ENCODE measurements around the gene RCL1. TPM values are rescaled to one million over a fixed set of nuclear protein-coding genes. Genes with fewer than 3 reads are reported as not detected.
"Not testable (repeated sequence)": the region's sequence is repeated elsewhere in the genome, so short reads cannot be mapped to it uniquely, and the experiment has no call there.

The RCL1 gene
- total RNA-seq, 1 experiment from 2014 or later, result 31.2 TPM

DNA sequence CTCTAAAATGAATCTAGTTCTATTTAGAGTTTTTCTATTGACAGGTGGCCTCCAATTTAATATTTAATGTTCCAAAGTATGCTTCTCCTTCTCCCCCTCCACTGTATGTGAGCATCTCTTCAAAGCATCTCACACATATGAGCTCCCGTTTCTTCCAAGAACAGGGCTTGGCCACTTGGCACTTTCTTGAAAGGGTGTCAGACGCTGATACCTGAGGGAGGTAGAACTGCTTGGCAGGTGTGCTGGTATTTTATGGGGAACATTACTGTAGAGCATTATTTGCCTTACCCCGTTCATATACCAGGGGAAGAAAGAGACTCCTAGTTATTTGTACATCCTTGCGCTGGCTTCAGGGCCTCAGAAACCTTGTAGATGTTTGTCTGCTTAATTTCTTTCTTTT lies 1.9 kb downstream of the RCL1 start:
- H3K27ac ChIP-seq (ENCODE audit: low read depth, low read length, poor library complexity, severe bottlenecking), result no peak overlapping the region
- H3K36me3 ChIP-seq (ENCODE audit: insufficient read depth, low read length, poor library complexity, severe bottlenecking), result no peaks in the 10 kb centered on the region
- ChIA-PET CTCF (no interaction called here), POLR2A (ENCODE audit: low non-redundant PET) (no interaction called here)
- no peaks in the 10 kb centered on the region for H3K9me3 ChIP-seq (ENCODE audit: low read depth, low read length, poor library complexity, severe bottlenecking)
- no peak overlapping the region for H3K4me3 ChIP-seq (ENCODE audit: low read depth, low read length, poor library complexity, severe bottlenecking)
- TF ChIP-seq, protein P1, sequence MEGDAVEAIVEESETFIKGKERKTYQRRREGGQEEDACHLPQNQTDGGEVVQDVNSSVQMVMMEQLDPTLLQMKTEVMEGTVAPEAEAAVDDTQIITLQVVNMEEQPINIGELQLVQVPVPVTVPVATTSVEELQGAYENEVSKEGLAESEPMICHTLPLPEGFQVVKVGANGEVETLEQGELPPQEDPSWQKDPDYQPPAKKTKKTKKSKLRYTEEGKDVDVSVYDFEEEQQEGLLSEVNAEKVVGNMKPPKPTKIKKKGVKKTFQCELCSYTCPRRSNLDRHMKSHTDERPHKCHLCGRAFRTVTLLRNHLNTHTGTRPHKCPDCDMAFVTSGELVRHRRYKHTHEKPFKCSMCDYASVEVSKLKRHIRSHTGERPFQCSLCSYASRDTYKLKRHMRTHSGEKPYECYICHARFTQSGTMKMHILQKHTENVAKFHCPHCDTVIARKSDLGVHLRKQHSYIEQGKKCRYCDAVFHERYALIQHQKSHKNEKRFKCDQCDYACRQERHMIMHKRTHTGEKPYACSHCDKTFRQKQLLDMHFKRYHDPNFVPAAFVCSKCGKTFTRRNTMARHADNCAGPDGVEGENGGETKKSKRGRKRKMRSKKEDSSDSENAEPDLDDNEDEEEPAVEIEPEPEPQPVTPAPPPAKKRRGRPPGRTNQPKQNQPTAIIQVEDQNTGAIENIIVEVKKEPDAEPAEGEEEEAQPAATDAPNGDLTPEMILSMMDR (conservative IDR thresholded peaks at IDR 0.05; ENCODE audit: low read depth, low read length), result no peak
- no peak for TF ChIP-seq EZH2 (IDR thresholded peaks at IDR 0.05; ENCODE audit: borderline replicate concordance, low read depth, low read length, poor library complexity, severe bottlenecking)
- no peaks in the 10 kb centered on the region for H3K27me3 ChIP-seq (replicated peaks; ENCODE audit: insufficient read depth, low read depth, low read length, poor library complexity)
- no peak for DNase-seq (ENCODE audit: low spot score)
- intact Hi-C loops (cut with micrococcal nuclease; ENCODE audit: unreplicated experiment), result loop anchor here (5.0 to 10.0 kb wide), 2 partner anchors 52 to 190 kb away; partner anchors contain the start of genes AK3 and JAK2
- BruUV-seq (replicated peaks), result no TSS peak
- H3K4me1 ChIP-seq (ENCODE audit: insufficient read depth, low read length, poor library complexity, severe bottlenecking), result peaks cover 19% of the 10 kb centered on the region

DNA sequence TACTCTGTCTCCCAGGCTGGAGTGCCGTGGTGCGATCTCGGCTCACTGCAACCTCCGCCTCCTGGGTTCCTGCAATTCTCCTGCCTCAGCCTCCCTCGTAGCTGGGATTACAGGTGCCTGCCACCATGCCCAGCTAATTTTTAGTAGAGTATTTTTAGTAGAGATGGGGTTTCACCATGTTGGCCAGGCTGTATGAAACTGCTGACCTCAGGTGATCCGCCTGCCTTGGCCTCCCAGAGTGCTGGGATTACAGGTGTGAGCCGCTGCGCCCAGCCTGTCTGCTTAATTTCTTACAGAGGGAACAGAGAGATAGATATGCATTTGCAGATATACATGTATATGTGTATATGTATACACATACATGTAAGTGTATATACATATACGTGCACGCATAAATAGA lies 2.4 kb downstream of the RCL1 start:
- BruUV-seq (replicated peaks); H3K4me3 ChIP-seq (ENCODE audit: low read depth, low read length, poor library complexity, severe bottlenecking); H3K27me3 ChIP-seq (replicated peaks; ENCODE audit: insufficient read depth, low read depth, low read length, poor library complexity); POLR2A ChIA-PET (ENCODE audit: low non-redundant PET); H3K9me3 ChIP-seq (ENCODE audit: low read depth, low read length, poor library complexity, severe bottlenecking); DNase-seq (ENCODE audit: low spot score); H3K27ac ChIP-seq (ENCODE audit: low read depth, low read length, poor library complexity, severe bottlenecking); H3K36me3 ChIP-seq (ENCODE audit: insufficient read depth, low read length, poor library complexity, severe bottlenecking); CTCF ChIA-PET: not testable (repeated sequence)
- H3K4me1 ChIP-seq (ENCODE audit: insufficient read depth, low read length, poor library complexity, severe bottlenecking), result peaks cover 19% of the 10 kb centered on the region
- intact Hi-C loops (cut with micrococcal nuclease; ENCODE audit: unreplicated experiment), result loop anchor here (10.0 kb wide), 1 partner anchor 190 kb away; the partner anchor contains the start of gene JAK2

DNA sequence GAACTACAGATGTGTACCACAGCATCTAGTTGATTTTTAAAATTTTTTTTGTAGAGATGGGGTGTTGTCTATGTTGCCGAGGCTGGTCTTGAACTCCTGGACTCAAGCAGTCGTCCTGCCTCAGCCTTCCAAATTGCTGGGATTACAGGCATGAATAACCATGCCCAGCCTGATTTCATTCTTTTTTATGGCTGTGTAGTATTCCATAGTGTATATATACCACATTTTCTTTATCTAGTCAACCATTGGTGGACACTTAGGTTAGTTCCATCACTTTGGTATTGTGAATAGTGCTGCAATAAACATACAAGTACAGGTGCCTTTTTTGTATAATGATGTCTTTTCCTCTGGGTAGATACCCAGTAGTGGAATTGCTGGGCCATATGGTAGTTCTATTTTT lies 3.8 kb downstream of the RCL1 start:
- no peak for DNase-seq (ENCODE audit: low spot score)
- ChIA-PET CTCF (interaction anchor here (1.2 kb wide), 1 partner anchor 37 kb away, joined by 4 read pairs; no protein-coding TSS in a partner anchor), POLR2A (ENCODE audit: low non-redundant PET) (no interaction called here)
- Histone ChIP-seq H3K27me3 (replicated peaks; ENCODE audit: insufficient read depth, low read depth, low read length, poor library complexity) (no peaks in the 10 kb centered on the region), H3K9me3 (ENCODE audit: low read depth, low read length, poor library complexity, severe bottlenecking) (no peaks in the 10 kb centered on the region), H3K27ac (ENCODE audit: low read depth, low read length, poor library complexity, severe bottlenecking) (no peak overlapping the region), H3K4me3 (ENCODE audit: low read depth, low read length, poor library complexity, severe bottlenecking) (no peak overlapping the region), H3K4me1 (ENCODE audit: insufficient read depth, low read length, poor library complexity, severe bottlenecking) (peaks cover 19% of the 10 kb centered on the region), H3K36me3 (ENCODE audit: insufficient read depth, low read length, poor library complexity, severe bottlenecking) (no peaks in the 10 kb centered on the region)
- no TSS peak for BruUV-seq (replicated peaks)
- intact Hi-C loops (cut with micrococcal nuclease; ENCODE audit: unreplicated experiment), result loop anchor here (10.0 kb wide), 1 partner anchor 188 kb away; the partner anchor contains the start of gene JAK2
- TF ChIP-seq, protein P1 (conservative IDR thresholded peaks at IDR 0.05; ENCODE audit: low read depth, low read length), result no peak
- TF ChIP-seq EZH2 (IDR thresholded peaks at IDR 0.05; ENCODE audit: borderline replicate concordance, low read depth, low read length, poor library complexity, severe bottlenecking), result no peak

Data from A673 (cell line).